Epidermal melanocyte (primary cell): Measurements from ENCODE around the gene TNFSF13.

Source experiments
- DNase-seq: peaks from one replicate; pipeline ENCODE4 v3.0.0; 2011; ENCODE audit warnings: low spot score; ENCODE audit not compliant: insufficient read length

TNFSF13 gene

GRCh38 chr17:7574176-7574953, 15.8 kb downstream of the TNFSF13 start:
- no peak for DNase-seq

DNA sequence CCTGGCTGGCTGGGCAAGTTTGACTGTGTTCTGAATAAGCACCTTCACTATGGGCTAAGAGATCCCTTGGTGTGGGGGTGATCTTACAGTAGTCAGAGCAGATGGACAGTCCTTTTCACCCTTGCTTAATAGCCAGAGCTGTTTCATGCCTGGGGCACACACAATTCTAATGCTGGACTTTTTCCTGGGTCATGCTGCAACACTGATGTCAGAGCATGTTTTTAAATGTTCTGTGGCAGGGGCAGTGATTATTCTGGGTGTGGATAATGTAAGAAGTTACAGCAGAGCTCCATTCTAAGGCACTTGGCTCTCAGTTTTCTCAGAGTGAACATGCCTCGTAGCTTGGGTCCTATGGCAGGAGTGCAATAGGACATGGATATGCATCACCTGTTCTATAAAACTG, 16.9 kb downstream of the TNFSF13 start:
- no peak for DNase-seq

GRCh38 chr17:7575959-7576358, 17.4 kb downstream of the TNFSF13 start:
- no peak for DNase-seq

DNA sequence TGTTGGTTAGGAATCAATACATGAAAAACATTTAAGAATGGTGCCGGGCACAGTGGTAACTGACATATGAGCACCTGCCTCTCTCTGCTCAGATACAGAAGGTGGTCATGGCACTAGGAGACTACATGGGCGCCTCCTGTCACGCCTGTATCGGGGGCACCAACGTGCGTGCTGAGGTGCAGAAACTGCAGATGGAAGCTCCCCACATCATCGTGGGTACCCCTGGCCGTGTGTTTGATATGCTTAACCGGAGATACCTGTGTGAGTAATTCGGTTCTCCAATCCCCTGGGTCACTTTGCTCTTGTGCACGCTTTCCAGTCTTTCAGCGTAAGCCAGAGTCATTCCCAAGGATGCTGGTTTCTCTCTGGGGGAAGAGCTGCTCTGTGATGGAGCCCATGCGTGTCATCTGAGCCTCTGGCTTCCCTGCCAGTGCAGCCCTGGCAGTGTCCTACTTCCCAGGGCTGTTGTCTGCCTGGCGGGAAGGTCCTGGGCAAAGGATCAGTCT, 17.9 kb downstream of the TNFSF13 start:
- DNase-seq: no peak

DNA sequence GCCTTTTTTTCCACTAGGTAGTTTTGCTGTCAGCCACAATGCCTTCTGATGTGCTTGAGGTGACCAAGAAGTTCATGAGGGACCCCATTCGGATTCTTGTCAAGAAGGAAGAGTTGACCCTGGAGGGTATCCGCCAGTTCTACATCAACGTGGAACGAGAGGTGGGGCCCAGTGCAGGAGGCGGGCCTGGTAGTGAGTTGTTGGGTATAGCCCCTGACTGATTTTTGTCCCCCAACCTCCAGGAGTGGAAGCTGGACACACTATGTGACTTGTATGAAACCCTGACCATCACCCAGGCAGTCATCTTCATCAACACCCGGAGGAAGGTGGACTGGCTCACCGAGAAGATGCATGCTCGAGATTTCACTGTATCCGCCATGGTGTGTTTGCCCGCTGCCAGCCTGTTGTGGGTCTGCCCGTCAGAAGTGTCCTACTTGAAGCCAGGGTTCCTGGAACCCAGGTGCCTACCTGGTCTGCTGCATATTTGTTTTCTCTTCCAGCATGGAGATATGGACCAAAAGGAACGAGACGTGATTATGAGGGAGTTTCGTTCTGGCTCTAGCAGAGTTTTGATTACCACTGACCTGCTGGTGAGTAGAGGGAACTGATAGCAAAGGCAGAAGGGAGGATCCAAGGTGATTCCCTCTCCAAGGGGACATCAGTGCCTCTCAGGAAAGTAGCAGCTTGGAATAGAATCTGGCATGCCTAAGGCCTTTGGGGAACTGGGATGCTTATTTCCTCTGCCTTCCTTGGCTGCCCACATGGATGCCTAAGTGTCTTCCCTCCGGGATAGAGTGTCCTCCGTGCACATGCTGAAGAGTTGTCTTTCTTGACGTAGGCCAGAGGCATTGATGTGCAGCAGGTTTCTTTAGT, 19.0 kb downstream of the TNFSF13 start:
- DNase-seq: no peak

GRCh38 chr17:7579001-7579833, 20.7 kb downstream of the TNFSF13 start, which contains the start of gene CD68:
Gene CD68, plus strand, starts transcription at chr17:7579638. Its CDS starts 40 bp downstream, at chr17:7579678.
- DNase-seq: peak; percentile 57

DNA sequence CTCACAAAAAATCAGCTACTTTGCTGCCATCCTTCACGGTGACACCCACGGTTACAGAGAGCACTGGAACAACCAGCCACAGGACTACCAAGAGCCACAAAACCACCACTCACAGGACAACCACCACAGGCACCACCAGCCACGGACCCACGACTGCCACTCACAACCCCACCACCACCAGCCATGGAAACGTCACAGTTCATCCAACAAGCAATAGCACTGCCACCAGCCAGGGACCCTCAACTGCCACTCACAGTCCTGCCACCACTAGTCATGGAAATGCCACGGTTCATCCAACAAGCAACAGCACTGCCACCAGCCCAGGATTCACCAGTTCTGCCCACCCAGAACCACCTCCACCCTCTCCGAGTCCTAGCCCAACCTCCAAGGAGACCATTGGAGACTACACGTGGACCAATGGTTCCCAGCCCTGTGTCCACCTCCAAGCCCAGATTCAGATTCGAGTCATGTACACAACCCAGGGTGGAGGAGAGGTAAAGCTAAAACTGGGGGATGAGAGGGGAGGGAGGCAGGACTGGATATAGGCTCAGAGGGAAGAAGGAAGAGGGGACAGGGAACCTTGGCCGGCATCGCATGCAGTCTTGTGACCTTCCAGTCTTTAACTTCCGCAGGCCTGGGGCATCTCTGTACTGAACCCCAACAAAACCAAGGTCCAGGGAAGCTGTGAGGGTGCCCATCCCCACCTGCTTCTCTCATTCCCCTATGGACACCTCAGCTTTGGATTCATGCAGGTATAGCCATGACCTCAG, 21.5 kb downstream of the TNFSF13 start:
- DNase-seq: no peak

DNA sequence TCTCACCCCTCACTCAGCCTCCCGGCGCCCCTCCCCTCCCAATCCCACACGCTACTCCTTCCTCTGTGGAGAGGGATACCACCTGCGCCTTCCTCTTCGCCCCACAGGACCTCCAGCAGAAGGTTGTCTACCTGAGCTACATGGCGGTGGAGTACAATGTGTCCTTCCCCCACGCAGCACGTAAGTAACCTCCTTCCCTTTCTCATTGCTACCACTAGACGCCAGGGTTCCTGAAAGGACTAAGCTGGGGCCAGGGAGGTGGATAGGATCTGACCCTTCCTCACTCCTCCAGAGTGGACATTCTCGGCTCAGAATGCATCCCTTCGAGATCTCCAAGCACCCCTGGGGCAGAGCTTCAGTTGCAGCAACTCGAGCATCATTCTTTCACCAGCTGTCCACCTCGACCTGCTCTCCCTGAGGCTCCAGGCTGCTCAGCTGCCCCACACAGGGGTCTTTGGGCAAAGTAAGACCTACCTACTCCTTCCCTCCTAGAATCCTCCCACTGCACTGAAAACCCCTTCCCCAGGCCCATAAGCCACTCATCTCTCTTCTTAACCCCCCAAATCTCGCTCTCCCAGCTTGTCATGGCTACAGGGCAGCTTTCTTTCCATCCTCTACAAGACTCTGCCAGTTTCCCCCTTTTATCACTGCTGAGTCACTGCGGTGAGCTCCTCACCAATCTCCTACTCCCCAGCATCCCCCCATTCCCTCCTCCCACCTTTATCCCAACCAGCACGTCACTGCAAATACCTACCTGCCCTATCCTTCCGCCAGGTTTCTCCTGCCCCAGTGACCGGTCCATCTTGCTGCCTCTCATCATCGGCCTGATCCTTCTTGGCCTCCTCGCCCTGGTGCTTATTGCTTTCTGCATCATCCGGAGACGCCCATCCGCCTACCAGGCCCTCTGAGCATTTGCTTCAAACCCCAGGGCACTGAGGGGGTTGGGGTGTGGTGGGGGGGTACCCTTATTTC, 22.3 kb downstream of the TNFSF13 start:
- DNase-seq: no peak

DNA sequence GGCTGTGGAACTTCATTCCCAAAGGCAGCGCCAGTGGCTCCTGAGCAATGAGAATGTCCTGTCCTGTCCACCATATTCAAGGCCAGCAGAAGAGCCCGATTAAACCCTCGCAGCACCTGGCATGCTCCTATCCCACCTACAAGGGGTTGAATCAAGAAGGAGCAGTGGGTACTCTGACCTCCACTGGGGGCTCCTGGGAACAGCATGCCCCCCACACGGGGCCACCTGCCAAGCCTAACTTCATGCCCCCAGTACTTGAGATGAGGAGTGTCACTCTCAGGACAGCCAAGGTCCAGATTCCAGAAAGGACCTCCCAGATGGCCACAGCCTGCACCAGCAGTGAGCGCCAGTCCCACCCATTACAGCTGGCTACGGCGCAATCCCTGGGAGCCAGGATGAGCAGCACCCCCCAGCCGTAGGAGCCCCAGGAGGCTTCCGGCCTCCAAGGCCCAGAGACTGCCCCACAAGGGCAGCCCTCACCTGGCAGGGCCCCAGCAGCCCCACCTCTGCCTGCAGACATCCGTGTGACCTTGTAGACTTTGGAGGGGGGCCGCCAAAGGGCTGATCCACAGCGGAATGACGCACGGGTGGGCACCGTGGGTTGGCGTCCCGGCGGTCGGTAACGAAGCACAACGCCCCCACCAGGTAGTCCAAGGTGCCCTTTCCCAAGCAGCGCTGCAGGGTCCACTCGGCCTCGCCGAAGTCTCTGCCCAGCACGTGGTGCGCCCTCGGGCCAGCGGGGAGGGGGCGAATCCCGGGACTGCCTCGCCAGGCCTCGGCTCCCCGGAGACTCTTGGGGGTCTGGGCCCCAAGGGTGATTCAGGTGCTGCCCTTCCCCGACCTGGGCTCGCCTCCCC, 24.1 kb downstream of the TNFSF13 start:
- no peak for DNase-seq

GRCh38 chr17:7583253-7584109, 24.9 kb downstream of the TNFSF13 start, which contains the start of gene MPDU1:
Gene MPDU1, plus strand, starts transcription at chr17:7583852. Its CDS starts 11 bp downstream, at chr17:7583863.
- DNase-seq: peak; percentile 94

DNA sequence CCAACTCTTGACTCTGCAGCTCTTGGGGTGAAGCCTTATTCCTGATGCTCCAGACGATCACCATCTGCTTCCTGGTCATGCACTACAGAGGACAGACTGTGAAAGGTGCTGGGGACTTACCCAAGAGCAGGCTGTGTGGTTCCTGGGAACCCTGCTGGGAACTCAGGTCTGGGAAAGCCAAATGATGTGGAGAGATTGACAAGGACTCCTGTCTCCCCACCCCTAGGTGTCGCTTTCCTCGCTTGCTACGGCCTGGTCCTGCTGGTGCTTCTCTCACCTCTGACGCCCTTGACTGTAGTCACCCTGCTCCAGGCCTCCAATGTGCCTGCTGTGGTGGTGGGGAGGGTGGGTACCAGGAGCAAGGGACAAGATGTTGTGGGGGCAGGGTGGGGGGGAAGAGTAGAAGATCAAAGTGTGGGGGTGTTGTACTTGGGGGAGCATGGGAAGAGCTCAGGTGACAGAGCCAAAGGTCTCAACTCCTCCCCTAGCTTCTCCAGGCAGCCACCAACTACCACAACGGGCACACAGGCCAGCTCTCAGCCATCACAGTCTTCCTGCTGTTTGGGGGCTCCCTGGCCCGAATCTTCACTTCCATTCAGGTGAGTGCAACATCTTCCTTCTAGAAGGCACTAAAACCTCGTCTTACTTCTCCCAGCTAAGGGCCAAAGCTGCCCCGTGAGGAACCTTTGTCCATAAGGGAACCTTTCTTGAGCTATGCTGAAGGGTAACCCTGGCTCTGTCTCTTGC, 28.3 kb downstream of the TNFSF13 start:
- no peak for DNase-seq

DNA sequence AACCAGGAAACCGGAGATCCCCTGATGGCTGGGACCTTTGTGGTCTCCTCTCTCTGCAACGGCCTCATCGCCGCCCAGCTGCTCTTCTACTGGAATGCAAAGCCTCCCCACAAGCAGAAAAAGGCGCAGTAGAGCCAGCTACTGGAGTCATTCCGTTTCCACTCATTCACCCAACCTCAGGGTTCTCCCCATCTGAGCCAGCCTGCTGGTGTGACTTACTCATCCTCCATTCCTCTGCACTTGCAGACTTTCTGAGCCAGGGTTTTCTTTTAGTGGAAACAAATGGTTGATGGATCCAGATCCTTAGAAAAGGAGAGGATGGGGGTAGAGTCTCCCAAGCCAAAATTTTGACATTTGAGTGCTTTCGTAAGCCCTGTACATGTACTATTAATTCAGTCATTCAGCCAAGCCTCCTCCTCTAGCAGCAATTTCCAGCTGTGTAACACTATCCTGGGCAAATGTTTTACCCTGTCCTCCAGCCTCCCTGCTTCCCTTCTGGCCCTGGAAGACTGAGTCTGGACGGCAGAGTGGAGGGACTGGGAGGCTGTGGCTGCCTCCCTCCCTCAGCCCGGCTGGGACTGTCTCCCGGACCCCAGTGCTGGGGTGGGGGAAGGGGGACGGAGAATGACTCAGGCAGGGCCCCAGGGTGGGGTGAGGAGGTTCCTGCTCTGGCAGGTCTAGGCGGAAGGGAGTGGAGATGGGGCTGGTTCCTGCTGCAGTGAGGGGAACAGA, 29.0 kb downstream of the TNFSF13 start:
- DNase-seq: peak; percentile 71

- no peak for DNase-seq
Measured at GRCh38 chr17:7588553-7589203, 30.1 kb downstream of the TNFSF13 start.

DNA sequence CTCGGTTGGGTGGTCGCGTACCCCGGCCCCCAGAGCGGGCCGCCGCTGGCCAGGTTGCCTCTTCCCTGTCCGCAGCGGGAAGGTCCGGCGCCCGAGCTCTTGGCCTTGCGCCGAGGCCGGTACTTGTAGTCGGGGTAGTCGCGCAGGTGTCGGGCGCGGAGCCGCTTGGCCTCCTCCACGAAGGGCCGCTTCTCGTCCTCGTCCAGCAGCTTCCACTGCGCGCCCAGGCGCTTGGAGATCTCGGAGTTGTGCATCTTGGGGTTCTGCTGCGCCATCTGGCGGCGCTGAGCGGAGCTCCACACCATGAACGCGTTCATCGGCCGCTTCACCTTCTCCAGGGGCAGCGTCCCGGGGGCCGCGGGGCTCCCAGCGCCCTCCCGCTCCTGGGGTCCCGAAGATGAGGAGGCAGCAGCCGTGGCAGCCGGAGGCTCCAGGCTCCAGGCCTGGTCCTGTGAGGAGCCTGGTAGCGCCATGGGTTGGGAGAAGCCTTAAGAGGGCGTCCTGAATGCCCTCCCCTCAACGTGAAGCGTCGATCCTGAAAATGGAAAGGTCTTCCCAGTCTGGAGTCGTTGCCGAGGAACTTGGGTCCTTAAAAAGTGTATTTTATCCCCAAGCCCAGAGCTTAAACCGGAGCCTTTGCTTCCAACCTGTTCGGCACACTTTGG, 30.8 kb downstream of the TNFSF13 start:
- peak; percentile 96 for DNase-seq
